C4-2B (cell line): ENCODE measurements around the gene FMNL2.

Source experiments
- H3K27ac ChIP-seq: fragments of 450-650 bp; 2 replicates; pipeline ENCODE4 v1.5.1; 2017
- CTCF ChIP-seq: fragments of 450-650 bp; conservative IDR thresholded peaks from 2 replicates; pipeline ENCODE4 v1.5.1; 2017; ENCODE audit warnings: mild to moderate bottlenecking
- ZFX ChIP-seq: fragments of 450-650 bp; IDR thresholded peaks from 2 replicates; pipeline ENCODE4 v1.6.1; 2017

The FMNL2 gene

GRCh38 chr2:152623775-152624174, 288.8 kb downstream of the FMNL2 start:
- TF ChIP-seq ZFX (no peak), CTCF (no peak)
- H3K27ac ChIP-seq: no peak overlapping the region

GRCh38 chr2:152624805-152625204, 289.8 kb downstream of the FMNL2 start:
- TF ChIP-seq ZFX: no peak
- TF ChIP-seq CTCF: no peak
- H3K27ac ChIP-seq: no peak overlapping the region

GRCh38 chr2:152626911-152627339, 292.0 kb downstream of the FMNL2 start:
- H3K27ac ChIP-seq: no peak overlapping the region
- no peak for TF ChIP-seq ZFX
- TF ChIP-seq CTCF: no peak

GRCh38 chr2:152627351-152627957, 292.5 kb downstream of the FMNL2 start:
- H3K27ac ChIP-seq: no peak overlapping the region
- TF ChIP-seq ZFX (no peak), CTCF (peak; percentile 61)

- no peak for TF ChIP-seq CTCF
- TF ChIP-seq ZFX: no peak
- H3K27ac ChIP-seq: no peak overlapping the region
Measured at GRCh38 chr2:152629202-152629601, 294.2 kb downstream of the FMNL2 start.

GRCh38 chr2:152630466-152630865, 295.5 kb downstream of the FMNL2 start:
- no peak overlapping the region for H3K27ac ChIP-seq
- TF ChIP-seq CTCF (no peak), ZFX (no peak)

- no peak overlapping the region for H3K27ac ChIP-seq
- TF ChIP-seq ZFX (no peak), CTCF (no peak)
Measured at GRCh38 chr2:152632736-152633135, 297.8 kb downstream of the FMNL2 start.
